Measurements from ENCODE around the gene RNH1.

RNH1 gene

GRCh38 chr11:512761-513595 lies 5.9 kb upstream of the RNH1 start:
- no peaks in the 10 kb centered on the region for H3K36me3 ChIP-seq (ENCODE audit: insufficient read depth, low read length)
- no peaks in the 10 kb centered on the region; the same call in 1 of the 2 replicates for H3K9me3 ChIP-seq (ENCODE audit: insufficient read depth, low read depth, low read length)
- H4K20me1 ChIP-seq (ENCODE audit: insufficient read depth, low read length, poor library complexity, severe bottlenecking) = no peaks in the 10 kb centered on the region
- TF ChIP-seq EZH2phosphoT487 (IDR thresholded peaks at IDR 0.05; ENCODE audit: borderline replicate concordance) (no peak), CTCF (conservative IDR thresholded peaks at IDR 0.05; ENCODE audit: low read length) (no peak)
- H3F3A ChIP-seq (ENCODE audit: low read depth) = peaks cover under 1% of the 10 kb centered on the region; the same call in 1 of the 2 replicates
- no peaks in the 10 kb centered on the region for H3K27me3 ChIP-seq (ENCODE audit: insufficient read depth, low read length, poor library complexity, severe bottlenecking)
- no peak overlapping the region for H3K4me3 ChIP-seq (ENCODE audit: low read length, poor library complexity, severe bottlenecking)
- no peaks in the 10 kb centered on the region for H3K4me1 ChIP-seq (ENCODE audit: insufficient read depth, low read length, poor library complexity, severe bottlenecking)
- H3K9me2 ChIP-seq (replicated peaks; ENCODE audit: low read depth, low read length) = no peaks in the 10 kb centered on the region
- H2AFZ ChIP-seq (ENCODE audit: low read length) = no peak overlapping the region
- H3K79me2 ChIP-seq (ENCODE audit: insufficient read depth, low read length) = peaks cover under 1% of the 10 kb centered on the region; the same call in 1 of the 2 replicates
- H3K9ac ChIP-seq (ENCODE audit: low read depth, low read length, poor library complexity, severe bottlenecking) = no peak overlapping the region
- no peak overlapping the region for H3K4me2 ChIP-seq (ENCODE audit: low read depth, low read length, poor library complexity, severe bottlenecking)

DNA sequence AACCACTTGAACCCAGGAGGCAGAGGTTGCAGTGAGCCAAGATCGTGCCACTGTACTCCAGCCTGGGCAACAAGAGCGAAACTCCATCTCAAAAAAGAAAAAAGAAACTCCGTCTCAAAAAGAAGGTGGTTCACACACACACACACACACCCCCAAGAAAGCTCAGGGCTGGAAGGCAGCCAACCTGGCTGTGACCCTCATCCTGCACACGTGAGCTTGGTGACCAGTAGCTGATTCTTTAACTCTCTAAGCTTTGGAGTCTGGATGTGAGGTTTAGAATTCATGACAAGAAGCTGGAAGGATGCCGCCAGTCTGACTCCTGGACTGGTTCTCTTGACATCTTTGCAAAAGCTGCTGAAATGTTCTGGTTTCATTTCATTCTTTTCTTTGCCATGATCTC lies 1.9 kb upstream of the RNH1 start:
- Histone ChIP-seq H3K9me3 (ENCODE audit: insufficient read depth, low read depth, low read length) (no peaks in the 10 kb centered on the region), H3K9ac (ENCODE audit: low read depth, low read length, poor library complexity, severe bottlenecking) (no peak overlapping the region), H2AFZ (ENCODE audit: low read length) (no peak overlapping the region), H3K4me2 (ENCODE audit: low read depth, low read length, poor library complexity, severe bottlenecking) (no peak overlapping the region), H3K4me1 (ENCODE audit: insufficient read depth, low read length, poor library complexity, severe bottlenecking) (peaks cover 9% of the 10 kb centered on the region), H3K79me2 (ENCODE audit: insufficient read depth, low read length) (peaks cover 32% of the 10 kb centered on the region), H3K36me3 (ENCODE audit: insufficient read depth, low read length) (no peaks in the 10 kb centered on the region), H3K9me2 (replicated peaks; ENCODE audit: low read depth, low read length) (no peaks in the 10 kb centered on the region), H3F3A (ENCODE audit: low read depth) (peaks cover 5% of the 10 kb centered on the region; the same call in 1 of the 2 replicates), H4K20me1 (ENCODE audit: insufficient read depth, low read length, poor library complexity, severe bottlenecking) (peaks cover 13% of the 10 kb centered on the region), H3K4me3 (ENCODE audit: low read length, poor library complexity, severe bottlenecking) (no peak overlapping the region), H3K27me3 (ENCODE audit: insufficient read depth, low read length, poor library complexity, severe bottlenecking) (no peaks in the 10 kb centered on the region)
- TF ChIP-seq CTCF (conservative IDR thresholded peaks at IDR 0.05; ENCODE audit: low read length) = no peak
- TF ChIP-seq EZH2phosphoT487 (IDR thresholded peaks at IDR 0.05; ENCODE audit: borderline replicate concordance) = no peak

GRCh38 chr11:507727-508515 lies 879 bp upstream of the RNH1 start:
- H3K4me2 ChIP-seq (ENCODE audit: low read depth, low read length, poor library complexity, severe bottlenecking) = peak overlapping the region; percentile 53
- H3K27me3 ChIP-seq (ENCODE audit: insufficient read depth, low read length, poor library complexity, severe bottlenecking) = no peaks in the 10 kb centered on the region
- no peak overlapping the region for H3K9ac ChIP-seq (ENCODE audit: low read depth, low read length, poor library complexity, severe bottlenecking)
- TF ChIP-seq CTCF (conservative IDR thresholded peaks at IDR 0.05; ENCODE audit: low read length) = no peak
- TF ChIP-seq EZH2phosphoT487 (IDR thresholded peaks at IDR 0.05; ENCODE audit: borderline replicate concordance) = no peak
- H3K36me3 ChIP-seq (ENCODE audit: insufficient read depth, low read length) = no peaks in the 10 kb centered on the region
- H3F3A ChIP-seq (ENCODE audit: low read depth) = peaks cover 5% of the 10 kb centered on the region; the same call in 1 of the 2 replicates
- no peak overlapping the region for H2AFZ ChIP-seq (ENCODE audit: low read length)
- H3K9me3 ChIP-seq (ENCODE audit: insufficient read depth, low read depth, low read length) = no peaks in the 10 kb centered on the region
- peak overlapping the region; percentile 100 for H3K4me3 ChIP-seq (ENCODE audit: low read length, poor library complexity, severe bottlenecking)
- no peaks in the 10 kb centered on the region for H3K9me2 ChIP-seq (replicated peaks; ENCODE audit: low read depth, low read length)
- peaks cover 13% of the 10 kb centered on the region for H4K20me1 ChIP-seq (ENCODE audit: insufficient read depth, low read length, poor library complexity, severe bottlenecking)
- peaks cover 9% of the 10 kb centered on the region for H3K4me1 ChIP-seq (ENCODE audit: insufficient read depth, low read length, poor library complexity, severe bottlenecking)
- H3K79me2 ChIP-seq (ENCODE audit: insufficient read depth, low read length) = peaks cover 36% of the 10 kb centered on the region
